Measurements from ENCODE around the gene NUDT13. TPM values are rescaled to one million over a fixed set of nuclear protein-coding genes. Genes with fewer than 3 reads are reported as not detected.
A peak's percentile ranks its signal among the peaks of the same experiment; 100 is the strongest.

NUDT13 gene
- total and polyA plus RNA-seq, 12 donors: 1.4 to 11.0 (median 4.0) TPM

DNA sequence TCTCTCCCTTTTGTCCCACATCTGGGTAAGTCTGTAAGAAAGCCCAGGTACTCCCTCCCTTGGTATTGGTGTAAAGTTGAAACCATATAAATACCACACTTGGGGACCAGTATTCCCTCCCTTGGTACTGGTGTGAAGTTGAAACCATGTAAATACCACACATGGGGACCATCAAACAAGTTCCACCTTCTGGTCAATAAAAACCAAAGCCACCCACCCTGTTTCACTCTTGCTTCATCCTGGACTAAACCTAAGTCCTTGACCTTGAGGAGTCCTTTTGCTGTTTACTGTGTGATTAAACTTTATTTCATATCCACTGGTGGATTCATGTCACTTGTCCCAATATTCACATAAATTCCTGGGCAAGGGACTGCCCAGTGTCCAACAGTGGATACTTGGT is 22.0 kb upstream of the NUDT13 start:
- Histone ChIP-seq H3K9me3 (no peaks in the 10 kb centered on the region), H3K27me3 (no peaks in the 10 kb centered on the region), H3K4me1 (peaks cover 0 to 76% (median 27%) of the 10 kb centered on the region in 9 donors), H3K4me3 (no peak overlapping the region), H3K27ac (peak overlapping the region in 6 of 10 donors; percentile 16 to 96 (median 66)), H3K36me3 (peaks cover 0 to 16% (median 0%) of the 10 kb centered on the region in 9 donors)
- no peak for ATAC-seq
- TF ChIP-seq, protein P1, sequence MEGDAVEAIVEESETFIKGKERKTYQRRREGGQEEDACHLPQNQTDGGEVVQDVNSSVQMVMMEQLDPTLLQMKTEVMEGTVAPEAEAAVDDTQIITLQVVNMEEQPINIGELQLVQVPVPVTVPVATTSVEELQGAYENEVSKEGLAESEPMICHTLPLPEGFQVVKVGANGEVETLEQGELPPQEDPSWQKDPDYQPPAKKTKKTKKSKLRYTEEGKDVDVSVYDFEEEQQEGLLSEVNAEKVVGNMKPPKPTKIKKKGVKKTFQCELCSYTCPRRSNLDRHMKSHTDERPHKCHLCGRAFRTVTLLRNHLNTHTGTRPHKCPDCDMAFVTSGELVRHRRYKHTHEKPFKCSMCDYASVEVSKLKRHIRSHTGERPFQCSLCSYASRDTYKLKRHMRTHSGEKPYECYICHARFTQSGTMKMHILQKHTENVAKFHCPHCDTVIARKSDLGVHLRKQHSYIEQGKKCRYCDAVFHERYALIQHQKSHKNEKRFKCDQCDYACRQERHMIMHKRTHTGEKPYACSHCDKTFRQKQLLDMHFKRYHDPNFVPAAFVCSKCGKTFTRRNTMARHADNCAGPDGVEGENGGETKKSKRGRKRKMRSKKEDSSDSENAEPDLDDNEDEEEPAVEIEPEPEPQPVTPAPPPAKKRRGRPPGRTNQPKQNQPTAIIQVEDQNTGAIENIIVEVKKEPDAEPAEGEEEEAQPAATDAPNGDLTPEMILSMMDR (IDR thresholded peaks at IDR 0.05): no peak
- no peak for DNase-seq
- intact Hi-C loops (cut with DNase I): no loop called here

DNA sequence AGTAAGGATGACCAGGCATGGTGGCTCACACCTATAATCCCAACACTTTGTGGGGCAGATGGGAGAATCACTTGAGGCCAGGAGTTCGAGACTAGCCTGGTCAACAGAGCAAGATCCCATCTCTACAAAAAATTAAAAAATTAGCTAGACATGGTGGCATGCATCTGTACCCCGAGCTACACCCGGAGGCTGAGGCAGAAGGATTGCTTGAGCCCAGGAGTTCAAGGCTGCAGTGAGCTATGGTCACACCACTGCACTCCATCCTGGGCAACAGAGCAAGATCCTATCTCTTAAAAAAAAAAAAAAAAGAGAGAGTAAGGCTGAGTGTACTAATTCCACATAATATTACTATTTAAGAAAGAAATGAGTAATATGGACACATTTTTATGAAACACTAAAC is 17.4 kb upstream of the NUDT13 start:
- Histone ChIP-seq H3K4me3 (no peak overlapping the region), H3K27ac (peak overlapping the region in 7 of 10 donors; percentile 36 to 96 (median 53)), H3K9me3 (no peaks in the 10 kb centered on the region), H3K36me3 (peaks cover 0 to 16% (median 0%) of the 10 kb centered on the region in 9 donors), H3K4me1 (peaks cover 0 to 76% (median 37%) of the 10 kb centered on the region in 9 donors), H3K27me3 (no peaks in the 10 kb centered on the region)
- TF ChIP-seq, protein P1 (IDR thresholded peaks at IDR 0.05): no peak
- ATAC-seq: no peak
- 97 to 98% methylated on average over 3 of the region's 3 CpGs for WGBS, 2 donors
- intact Hi-C loops (cut with DNase I): loop anchor here in 2 of 10 donors (10.0 kb wide), 2 partner anchors 62 to 72 kb away; partner anchors contain the start of genes ECD (in 1 of the 2) and FAM149B1 (in 1 of the 2)
- no peak for DNase-seq

DNA sequence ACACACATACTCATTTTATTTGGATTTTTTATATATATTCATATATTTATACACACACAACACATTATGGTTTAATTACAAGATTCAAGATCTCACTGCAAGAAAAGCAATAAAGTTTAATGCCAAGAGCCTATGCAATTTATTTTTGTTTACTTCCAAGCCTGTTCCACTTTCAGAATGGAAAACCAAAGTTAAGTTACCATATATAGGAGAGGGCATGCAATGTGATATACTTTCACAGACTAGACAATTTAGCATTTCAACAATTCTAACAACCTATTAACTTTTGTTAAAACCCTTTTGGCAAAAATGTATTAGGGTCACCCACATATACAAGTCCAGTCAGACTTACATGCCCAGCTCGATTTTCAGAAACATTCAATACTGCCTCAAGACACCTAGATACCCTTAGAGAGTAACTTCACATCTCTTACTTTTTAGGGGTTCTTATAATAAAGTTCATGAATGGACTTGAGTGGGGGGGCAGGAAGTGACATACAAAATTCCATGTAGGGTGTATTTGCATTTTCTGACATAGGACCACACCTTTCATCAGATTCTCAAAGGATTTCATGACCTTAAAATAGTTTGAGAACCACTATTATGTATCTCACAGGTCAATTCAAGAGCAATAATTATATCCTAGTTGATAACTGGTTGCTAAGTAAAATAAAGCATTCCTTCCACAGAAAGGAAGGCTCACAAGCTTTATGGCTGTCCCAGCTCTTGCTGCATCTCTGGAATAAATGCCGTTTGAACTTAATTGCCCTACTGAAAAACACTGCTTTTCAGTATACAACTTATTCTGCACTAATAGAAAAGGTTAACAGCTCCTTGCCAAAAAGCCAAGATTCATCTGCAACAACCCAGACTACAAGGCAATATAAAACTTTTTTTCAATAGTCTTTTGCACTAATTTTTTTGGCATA is 16.1 kb upstream of the NUDT13 start:
- peak overlapping the region in 9 of 10 donors; percentile 76 to 92 (median 85) for H3K4me3 ChIP-seq
- H3K27ac ChIP-seq: peak overlapping the region; percentile 8 to 99 (median 96)
- TF ChIP-seq, protein P1 (IDR thresholded peaks at IDR 0.05): no peak
- DNase-seq (no peak), ATAC-seq (no peak)
- peaks cover 0 to 67% (median 41%) of the 10 kb centered on the region in 9 donors for H3K4me1 ChIP-seq
- 13 to 26% methylated on average over 2 of the region's 2 CpGs for WGBS, 2 donors
- intact Hi-C loops (cut with DNase I): loop anchor here in 2 of 10 donors (10.0 kb wide), 2 partner anchors 61 to 71 kb away; partner anchors contain the start of genes ECD (in 1 of the 2) and FAM149B1 (in 1 of the 2)
- H3K36me3 ChIP-seq: peaks cover 0 to 16% (median 0%) of the 10 kb centered on the region in 9 donors
- H3K9me3 ChIP-seq: no peaks in the 10 kb centered on the region
- no peaks in the 10 kb centered on the region for H3K27me3 ChIP-seq

DNA sequence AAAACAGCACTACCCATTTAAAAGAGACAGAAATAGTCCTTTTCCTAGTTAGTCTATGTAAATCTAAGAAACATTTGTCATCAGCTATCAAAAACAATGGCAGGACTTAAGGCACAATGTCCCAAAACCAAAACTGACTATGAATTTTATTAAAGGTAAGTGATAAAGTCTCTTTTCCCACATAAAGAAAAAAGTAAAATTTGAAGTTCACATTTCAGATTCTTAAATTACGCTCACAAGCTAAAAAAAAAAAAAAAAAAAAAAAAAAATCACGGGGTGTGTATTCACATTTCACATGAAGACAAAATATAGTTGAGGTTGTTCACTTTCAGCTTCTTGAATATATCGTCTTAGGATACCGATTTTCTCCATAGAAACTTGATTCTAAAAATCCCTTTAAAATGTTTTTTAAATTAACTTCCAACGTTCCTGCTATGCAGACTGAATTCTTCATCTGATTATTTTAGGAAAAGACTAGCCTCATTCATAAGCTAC is 15.2 kb upstream of the NUDT13 start:
- Histone ChIP-seq H3K27ac (peak overlapping the region; percentile 94 to 99 (median 96)), H3K9me3 (no peaks in the 10 kb centered on the region), H3K4me1 (peaks cover 0 to 61% (median 43%) of the 10 kb centered on the region in 9 donors), H3K36me3 (peaks cover 0 to 12% (median 0%) of the 10 kb centered on the region in 9 donors), H3K4me3 (peak overlapping the region; percentile 76 to 92 (median 85)), H3K27me3 (no peaks in the 10 kb centered on the region)
- DNase-seq (no peak), ATAC-seq (no peak)
- WGBS, 2 donors: 3 to 5% methylated on average over 5 of the region's 5 CpGs
- intact Hi-C loops (cut with DNase I): loop anchor here in 7 of 10 donors (5.0 to 10.0 kb wide), 4 partner anchors 60 to 70 kb away; partner anchors contain the start of genes ECD (in 1 of the 7) and FAM149B1 (in 1 of the 7)
- TF ChIP-seq, protein P1 (IDR thresholded peaks at IDR 0.05): no peak
